22Rv1 (cell line): ENCODE data around the gene CAMTA1.

Source experiments
- H3K27ac ChIP-seq: fragments of 450-650 bp; 2 replicates; pipeline ENCODE4 v1.5.1; 2017
- ZFX ChIP-seq: fragments of 450-650 bp; IDR thresholded peaks from 2 replicates; pipeline ENCODE4 v1.6.1; 2017; ENCODE audit warnings: antibody characterized with exemption, borderline replicate concordance
- TF ChIP-seq, protein P1 (sequence below): fragments of 450-650 bp; IDR thresholded peaks from 2 replicates; pipeline ENCODE4 v1.5.1; 2017; ENCODE audit warnings: mild to moderate bottlenecking

The CAMTA1 gene

DNA sequence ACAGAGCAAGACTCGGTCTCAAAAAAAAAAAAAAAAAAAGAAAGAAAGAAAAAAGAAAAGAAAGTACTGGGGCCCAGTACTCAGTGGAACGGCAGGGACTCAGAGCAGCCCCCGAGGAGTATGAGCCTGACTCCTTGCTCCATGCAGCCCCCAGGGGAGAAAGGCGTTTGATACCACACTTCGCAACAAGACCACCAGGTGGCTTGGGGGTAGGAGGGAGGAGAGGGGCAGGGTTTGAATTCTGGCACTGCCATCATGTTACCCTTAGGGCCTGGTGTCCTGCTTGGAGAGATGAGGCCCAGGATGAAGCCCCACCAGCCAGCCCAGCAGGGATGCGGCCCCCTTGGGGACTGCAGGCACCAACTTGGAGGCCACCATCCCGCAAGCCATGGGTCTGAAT is 664.5 kb downstream of the CAMTA1 start:
- no peak overlapping the region for H3K27ac ChIP-seq
- TF ChIP-seq, protein P1, sequence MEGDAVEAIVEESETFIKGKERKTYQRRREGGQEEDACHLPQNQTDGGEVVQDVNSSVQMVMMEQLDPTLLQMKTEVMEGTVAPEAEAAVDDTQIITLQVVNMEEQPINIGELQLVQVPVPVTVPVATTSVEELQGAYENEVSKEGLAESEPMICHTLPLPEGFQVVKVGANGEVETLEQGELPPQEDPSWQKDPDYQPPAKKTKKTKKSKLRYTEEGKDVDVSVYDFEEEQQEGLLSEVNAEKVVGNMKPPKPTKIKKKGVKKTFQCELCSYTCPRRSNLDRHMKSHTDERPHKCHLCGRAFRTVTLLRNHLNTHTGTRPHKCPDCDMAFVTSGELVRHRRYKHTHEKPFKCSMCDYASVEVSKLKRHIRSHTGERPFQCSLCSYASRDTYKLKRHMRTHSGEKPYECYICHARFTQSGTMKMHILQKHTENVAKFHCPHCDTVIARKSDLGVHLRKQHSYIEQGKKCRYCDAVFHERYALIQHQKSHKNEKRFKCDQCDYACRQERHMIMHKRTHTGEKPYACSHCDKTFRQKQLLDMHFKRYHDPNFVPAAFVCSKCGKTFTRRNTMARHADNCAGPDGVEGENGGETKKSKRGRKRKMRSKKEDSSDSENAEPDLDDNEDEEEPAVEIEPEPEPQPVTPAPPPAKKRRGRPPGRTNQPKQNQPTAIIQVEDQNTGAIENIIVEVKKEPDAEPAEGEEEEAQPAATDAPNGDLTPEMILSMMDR = no peak
- no peak for TF ChIP-seq ZFX

DNA sequence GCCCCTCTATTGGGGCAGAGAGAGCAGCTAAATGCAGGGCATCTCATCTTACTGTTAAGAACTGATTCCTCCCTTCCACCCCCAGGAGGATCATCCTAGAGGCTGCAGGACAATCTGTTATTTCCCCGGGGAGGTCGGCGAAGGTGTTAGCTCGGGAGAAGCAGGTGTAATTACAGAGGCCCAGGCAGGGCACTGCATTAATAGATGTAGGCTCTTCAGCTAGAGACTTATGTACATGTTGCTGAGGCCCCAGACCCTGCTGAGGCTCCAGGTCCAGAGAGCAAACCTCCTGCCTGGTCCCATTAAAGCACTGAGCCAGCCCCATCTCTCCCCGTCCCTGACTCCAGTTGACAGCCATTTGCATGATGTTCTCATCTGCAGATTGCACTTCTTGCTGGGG is 665.6 kb downstream of the CAMTA1 start:
- no peak overlapping the region for H3K27ac ChIP-seq
- TF ChIP-seq ZFX = no peak
- TF ChIP-seq, protein P1 = no peak

DNA sequence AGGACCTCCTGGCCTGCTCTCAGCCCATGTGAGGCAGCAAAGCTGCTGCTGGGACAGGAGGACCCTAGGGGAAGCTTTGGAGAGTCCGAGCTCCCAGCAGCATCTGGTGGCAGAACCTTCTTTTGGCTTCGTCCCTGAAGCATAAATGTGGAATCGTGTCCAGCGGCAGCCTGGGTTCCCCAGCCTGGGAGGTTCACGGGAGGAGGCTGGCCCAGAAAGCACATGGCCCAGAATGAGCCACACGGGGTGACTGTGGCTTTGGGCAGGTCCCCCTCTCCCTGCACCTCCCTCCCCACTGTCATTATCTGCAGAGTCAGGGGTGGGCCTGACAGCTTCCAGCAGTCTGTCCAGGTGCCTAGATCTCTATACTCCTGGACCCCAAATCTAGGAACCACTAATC is 667.8 kb downstream of the CAMTA1 start:
- H3K27ac ChIP-seq = no peak overlapping the region
- TF ChIP-seq, protein P1 = no peak
- no peak for TF ChIP-seq ZFX

DNA sequence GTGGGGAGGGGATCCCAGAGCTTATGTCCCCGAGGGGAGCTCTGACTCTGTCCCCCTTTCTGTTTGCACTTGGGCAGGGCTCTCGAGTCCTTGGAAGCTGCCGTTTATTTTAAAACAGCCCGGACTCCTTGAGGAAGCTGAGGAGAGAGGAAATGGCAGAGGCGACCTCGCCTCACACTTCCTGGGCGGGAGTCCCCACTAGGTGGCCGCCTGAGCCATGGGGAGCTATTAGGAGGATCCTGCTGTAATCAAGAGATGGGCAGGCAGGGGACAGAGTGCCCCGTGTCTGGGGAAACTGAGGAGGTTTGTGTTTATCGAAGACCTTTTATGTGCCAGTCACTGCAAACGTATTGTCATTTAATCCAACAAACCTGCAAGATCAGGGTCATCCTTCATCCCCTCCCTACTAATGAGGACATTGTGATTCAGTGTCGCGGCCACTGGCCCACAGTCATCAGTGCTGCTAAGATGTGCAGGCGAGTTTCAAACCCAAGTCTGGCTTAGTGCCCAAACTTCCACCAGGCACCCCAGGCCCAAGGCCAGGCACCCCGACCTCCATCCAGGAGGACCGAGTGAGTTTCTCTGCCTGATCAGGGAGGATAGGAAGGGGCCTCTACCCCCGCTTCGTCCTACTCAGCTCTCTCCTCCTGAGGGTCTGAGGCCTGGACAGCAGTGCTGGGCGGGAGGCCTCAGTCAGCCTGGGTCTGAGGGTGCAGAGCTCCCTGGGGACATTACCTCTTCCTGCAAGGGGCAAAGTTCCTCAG is 669.0 kb downstream of the CAMTA1 start:
- TF ChIP-seq, protein P1 = 0 out of 2 replicates have a peak, but pooled peaks have one; percentile 11
- no peak for TF ChIP-seq ZFX
- no peak overlapping the region for H3K27ac ChIP-seq

DNA sequence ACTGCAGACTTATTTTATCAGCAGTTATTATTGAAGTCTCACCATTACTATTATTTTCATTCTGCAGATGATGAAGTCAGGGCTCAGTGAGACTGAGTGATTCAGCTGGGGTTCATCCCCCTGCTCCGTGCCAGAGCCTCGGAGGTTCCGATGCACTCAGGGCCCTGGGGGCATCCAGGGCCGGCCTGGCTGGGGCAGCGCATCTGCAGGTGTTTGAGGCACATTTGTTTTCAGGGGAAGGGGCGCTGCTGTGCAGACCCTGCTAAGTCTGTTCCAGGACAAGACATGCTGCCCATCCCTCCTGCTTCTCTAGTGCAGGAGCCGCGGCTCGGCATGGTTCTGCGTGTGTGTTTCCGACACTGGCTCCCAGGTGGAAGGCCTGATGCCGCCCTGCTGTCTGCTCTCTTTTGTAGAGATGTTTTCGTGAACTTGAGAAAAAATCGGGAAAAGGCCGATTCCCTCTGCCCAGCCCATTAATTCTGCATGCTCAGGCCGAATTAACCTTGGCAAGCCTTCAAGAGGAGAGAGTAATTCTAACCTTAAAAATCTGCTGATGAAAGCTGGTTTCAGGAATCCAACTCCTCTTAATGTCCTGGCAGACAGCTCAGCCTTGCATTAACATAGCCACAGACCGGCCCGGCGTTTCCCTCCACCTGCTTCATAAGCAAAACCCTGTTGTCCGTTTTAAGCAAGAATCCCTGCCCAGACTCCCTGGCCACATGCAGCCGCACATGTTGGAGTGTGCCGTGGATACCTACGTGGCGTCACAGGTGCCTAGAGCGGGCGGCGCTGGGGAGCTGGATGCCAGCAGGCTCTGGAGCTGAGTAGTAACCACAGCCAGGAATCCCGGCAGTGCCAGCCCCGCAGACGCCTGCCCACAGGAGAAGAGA is 669.9 kb downstream of the CAMTA1 start:
- no peak overlapping the region for H3K27ac ChIP-seq
- TF ChIP-seq, protein P1 = no peak
- TF ChIP-seq ZFX = no peak

DNA sequence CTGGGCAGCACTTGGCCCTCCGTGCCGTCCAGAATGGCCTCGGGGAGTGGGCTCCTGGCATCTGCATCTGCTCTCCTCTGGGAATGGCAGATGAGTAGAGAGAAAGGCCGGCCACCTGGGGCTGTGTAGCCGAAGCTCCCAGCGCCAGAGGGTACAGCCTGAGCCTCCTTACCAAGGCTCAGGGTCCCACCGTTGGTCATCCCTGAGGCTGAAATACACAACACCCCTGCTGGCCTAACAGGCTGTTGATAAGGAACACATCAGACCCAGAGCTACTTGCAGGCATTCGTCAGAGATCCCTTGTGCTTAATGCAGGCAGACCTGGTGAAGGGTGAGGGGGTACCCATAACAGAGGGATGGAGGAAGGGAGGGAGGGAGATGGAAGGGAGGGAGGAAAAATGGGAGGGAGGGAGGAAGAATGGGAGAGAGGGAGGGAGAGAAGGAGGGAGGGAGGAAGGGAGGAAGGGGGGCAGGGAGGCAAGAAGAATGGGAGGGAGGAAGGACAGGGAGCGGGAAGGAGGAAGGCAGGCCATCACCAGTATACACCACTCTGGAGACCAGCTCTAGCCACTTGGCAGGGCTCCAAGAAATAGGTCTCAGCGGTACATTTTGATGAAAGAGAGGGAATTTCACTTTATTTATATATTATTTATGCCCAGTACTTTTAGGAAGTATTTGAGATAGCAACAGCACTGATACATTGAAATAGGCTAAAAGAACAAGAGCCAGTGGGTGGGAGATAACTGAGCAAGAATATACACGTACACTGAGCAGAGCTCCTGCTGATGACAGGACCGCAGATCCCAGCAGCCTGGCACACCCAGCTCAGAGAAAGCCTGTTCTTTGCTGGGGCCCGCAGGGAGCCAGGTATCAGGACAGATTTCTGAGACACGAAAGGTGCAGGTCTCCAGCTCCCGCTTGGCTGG is 670.8 kb downstream of the CAMTA1 start:
- H3K27ac ChIP-seq = no peak overlapping the region
- no peak for TF ChIP-seq ZFX
- TF ChIP-seq, protein P1 = no peak
